ENCODE measurements around the gene ZFP69B. TPM values are rescaled to one million over a fixed set of nuclear protein-coding genes. Genes with fewer than 3 reads are reported as not detected.
A peak's percentile ranks its signal among the peaks of the same experiment; 100 is the strongest.

The ZFP69B gene
- polyA plus RNA-seq, 3 donors: 0.20 to 0.67 TPM; not detected in 1

DNA sequence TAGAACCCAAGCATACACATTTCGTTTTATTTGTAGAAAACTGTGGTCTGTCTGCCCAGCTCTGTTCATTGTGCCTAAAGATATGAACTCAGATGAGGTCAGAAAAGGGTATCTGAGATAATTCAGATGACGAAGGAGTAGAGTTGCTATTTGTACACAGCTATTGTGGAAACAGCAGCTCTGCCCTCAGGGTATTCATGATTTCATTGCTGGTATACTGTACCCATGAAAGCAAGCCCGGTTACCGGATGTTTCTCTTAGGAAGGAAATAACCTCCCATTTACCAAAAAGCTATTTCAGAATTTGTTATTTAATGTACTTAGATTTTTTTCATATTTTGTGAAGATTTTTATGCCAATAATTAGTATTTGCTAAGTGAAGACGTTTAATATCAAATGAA lies 39.0 kb upstream of the ZFP69B start:
- H3K4me2 ChIP-seq (replicated peaks; ENCODE audit: extremely low read depth, low read length, poor library complexity, severe bottlenecking): no peak overlapping the region
- WGBS (ENCODE audit: insufficient coverage): 100% methylated on average over 1 of the region's 5 CpGs
- no peaks in the 10 kb centered on the region for H3K9me3 ChIP-seq (replicated peaks in 1 of 2; ENCODE audit: control insufficient read depth in 1 of 2, insufficient read depth in 1 of 2, low read length in 2 of 2)
- H2AFZ ChIP-seq (ENCODE audit: insufficient read depth, low read depth, low read length, poor library complexity, severe bottlenecking): no peak overlapping the region
- H3K36me3 ChIP-seq (replicated peaks in 1 of 2; ENCODE audit: control insufficient read depth in 1 of 2, insufficient read depth in 2 of 2, low read length in 2 of 2): peaks cover 92 to 98% of the 10 kb centered on the region in 2 donors
- H3K4me1 ChIP-seq (ENCODE audit: control insufficient read depth in 1 of 2, insufficient read depth in 2 of 2, low read length in 2 of 2): no peaks in the 10 kb centered on the region
- intact Hi-C loops (cut with micrococcal nuclease): no loop called here
- peaks cover 45% of the 10 kb centered on the region for H3K79me2 ChIP-seq (ENCODE audit: insufficient read depth, low read length)
- no peaks in the 10 kb centered on the region for H3K9me3 Mint-ChIP-seq
- DNase-seq: no peak
- H3K4me1 Mint-ChIP-seq: no peaks in the 10 kb centered on the region
- no peaks in the 10 kb centered on the region for H3K27me3 ChIP-seq (ENCODE audit: control insufficient read depth in 2 of 2, insufficient read depth in 2 of 2, low read length in 2 of 2)
- no peak overlapping the region for H3K4me3 ChIP-seq (replicated peaks in 1 of 3; ENCODE audit: low read depth in 2 of 3, low read length in 3 of 3)
- peaks cover 0 to 2% (median 0%) of the 10 kb centered on the region in 3 donors for H3K27me3 Mint-ChIP-seq (ENCODE audit: low read depth in 3 of 3)
- no peak overlapping the region for H3K27ac Mint-ChIP-seq
- no peak overlapping the region for H3K4me3 Mint-ChIP-seq
- peaks cover 98% of the 10 kb centered on the region for H4K20me1 ChIP-seq (ENCODE audit: insufficient read depth, low read length)
- TF ChIP-seq CTCF (IDR thresholded peaks at IDR 0.05): no peak
- peaks cover 84 to 86% of the 10 kb centered on the region in 2 donors for H3K36me3 Mint-ChIP-seq
- no peak overlapping the region for H3K9ac ChIP-seq (ENCODE audit: insufficient read depth, low read length, poor library complexity, severe bottlenecking)
- H3K27ac ChIP-seq (ENCODE audit: low read depth in 1 of 2, low read length in 2 of 2): peak overlapping the region in 1 of 2 donors; percentile 7

DNA sequence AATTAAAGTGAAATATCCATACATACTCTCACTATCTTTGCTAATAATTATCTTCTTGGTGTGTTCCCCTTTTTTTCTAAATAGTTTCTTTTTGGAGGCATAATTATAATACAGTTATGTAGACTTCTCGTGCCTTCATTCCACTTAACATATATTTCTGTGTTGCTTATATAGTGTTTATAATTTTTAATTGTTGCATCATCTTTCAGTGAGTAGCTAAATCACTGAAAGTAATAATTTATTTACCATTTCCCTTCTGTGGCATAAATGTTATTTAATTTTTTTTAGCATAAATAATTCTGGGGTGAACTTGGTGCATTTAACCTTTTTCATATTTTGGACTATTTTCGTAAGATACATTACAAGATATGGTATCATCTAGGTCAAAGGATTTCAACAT lies 38.4 kb upstream of the ZFP69B start:
- no CpG with 5 or more reads among the region's 2 CpGs for WGBS (ENCODE audit: insufficient coverage)
- Histone ChIP-seq H3K27me3 (ENCODE audit: control insufficient read depth in 2 of 2, insufficient read depth in 2 of 2, low read length in 2 of 2) (no peaks in the 10 kb centered on the region), H3K79me2 (ENCODE audit: insufficient read depth, low read length) (peaks cover 39% of the 10 kb centered on the region), H3K27ac (ENCODE audit: low read depth in 1 of 2, low read length in 2 of 2) (no peak overlapping the region), H3K9ac (ENCODE audit: insufficient read depth, low read length, poor library complexity, severe bottlenecking) (no peak overlapping the region), H3K4me1 (ENCODE audit: control insufficient read depth in 1 of 2, insufficient read depth in 2 of 2, low read length in 2 of 2) (no peaks in the 10 kb centered on the region), H2AFZ (ENCODE audit: insufficient read depth, low read depth, low read length, poor library complexity, severe bottlenecking) (no peak overlapping the region), H3K4me2 (replicated peaks; ENCODE audit: extremely low read depth, low read length, poor library complexity, severe bottlenecking) (no peak overlapping the region), H3K9me3 (replicated peaks in 1 of 2; ENCODE audit: control insufficient read depth in 1 of 2, insufficient read depth in 1 of 2, low read length in 2 of 2) (no peaks in the 10 kb centered on the region), H4K20me1 (ENCODE audit: insufficient read depth, low read length) (peaks cover 98% of the 10 kb centered on the region), H3K4me3 (replicated peaks in 1 of 3; ENCODE audit: low read depth in 2 of 3, low read length in 3 of 3) (no peak overlapping the region), H3K36me3 (replicated peaks in 1 of 2; ENCODE audit: control insufficient read depth in 1 of 2, insufficient read depth in 2 of 2, low read length in 2 of 2) (peaks cover 94 to 98% of the 10 kb centered on the region in 2 donors)
- no peak overlapping the region for H3K27ac Mint-ChIP-seq
- H3K36me3 Mint-ChIP-seq: peaks cover 85 to 88% of the 10 kb centered on the region in 2 donors
- H3K9me3 Mint-ChIP-seq: no peaks in the 10 kb centered on the region
- peaks cover 0 to 2% (median 0%) of the 10 kb centered on the region in 3 donors for H3K27me3 Mint-ChIP-seq (ENCODE audit: low read depth in 3 of 3)
- H3K4me3 Mint-ChIP-seq: no peak overlapping the region
- H3K4me1 Mint-ChIP-seq: no peaks in the 10 kb centered on the region
- DNase-seq: no peak
- TF ChIP-seq CTCF (IDR thresholded peaks at IDR 0.05): no peak
- intact Hi-C loops (cut with micrococcal nuclease): no loop called here
